Measurements from ENCODE around the gene C19orf73. TPM values are rescaled to one million over a fixed set of nuclear protein-coding genes. Genes with fewer than 3 reads are reported as not detected.
A peak's percentile ranks its signal among the peaks of the same experiment; 100 is the strongest.

C19orf73 gene
- polyA plus RNA-seq, 1 experiment, result 0.36 TPM

DNA sequence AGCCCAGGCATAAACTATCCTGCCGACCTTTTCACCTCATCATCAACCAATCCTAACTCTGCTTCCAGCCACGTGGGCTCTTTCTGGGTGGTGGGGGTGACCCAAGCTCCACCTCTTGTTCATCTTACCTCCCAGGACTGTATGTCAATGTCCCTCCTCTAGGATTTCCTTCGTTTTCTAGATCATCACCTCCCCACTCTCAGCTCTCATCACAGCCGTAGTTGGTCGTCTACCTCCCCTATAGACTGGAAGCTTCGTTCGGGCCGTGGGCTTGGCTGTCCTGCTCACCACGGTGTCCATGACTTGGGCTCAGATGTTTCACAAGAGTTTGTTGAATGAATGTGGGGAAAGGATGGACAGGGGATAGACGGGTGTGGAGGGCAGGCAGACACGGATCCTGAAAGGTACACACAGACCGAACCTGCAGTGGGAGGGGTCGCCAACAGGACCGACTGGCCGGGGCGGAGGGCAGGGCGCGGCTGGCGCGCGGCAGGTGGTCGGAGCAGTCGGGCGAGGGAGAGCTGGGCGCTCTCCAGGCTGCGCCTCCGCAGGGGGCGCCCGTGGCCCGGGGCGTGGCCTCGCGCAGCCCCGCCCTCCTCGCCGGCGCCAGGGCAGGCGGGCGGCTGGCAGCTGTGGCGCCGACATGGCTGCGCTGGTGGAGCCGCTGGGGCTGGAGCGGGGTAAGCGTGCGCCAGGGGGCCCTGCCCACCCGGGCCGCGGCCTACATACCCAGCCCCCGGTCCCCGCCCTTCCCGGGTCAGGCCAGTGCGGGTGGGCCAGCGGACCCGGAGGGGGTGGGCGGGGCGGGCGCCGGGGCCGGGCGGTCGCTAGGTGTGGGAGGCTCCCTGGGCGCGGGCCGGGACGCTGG, 4.9 kb downstream of the C19orf73 start, which contains the start of gene LIN7B:
LIN7B (plus strand) TSS at position 609 of the 868 bp plus-strand sequence; CDS start at position 644, 35 bp downstream.
- no peaks in the 10 kb centered on the region for H3K9me3 ChIP-seq (ENCODE audit: control insufficient read depth, insufficient read depth, low read length)
- ChIA-PET POLR2A (interaction anchor here (0.8 to 1.4 kb wide), 6 partner anchors 11 to 121 kb away, joined by 3 to 7 read pairs (median 4); partner anchors contain the start of genes GYS1 and RUVBL2), CTCF (interaction anchor here (0.6 to 2.7 kb wide), 9 partner anchors 8 to 112 kb away, joined by 3 to 24 read pairs (median 6); no protein-coding TSS in a partner anchor)
- H3K4me3 ChIP-seq (ENCODE audit: low read depth, low read length), result peak within 1 kb of the TSS; percentile 75
- no peaks in the 10 kb centered on the region for H3K27me3 ChIP-seq (ENCODE audit: control insufficient read depth, insufficient read depth, low read length)
- DNase-seq (ENCODE audit: low read depth, low spot score), result no peak
- peak; percentile 36; the same call in 1 of the 2 replicates for TF ChIP-seq CTCF (IDR thresholded peaks at IDR 0.05; ENCODE audit: low read depth, low read length)
- H3K27ac ChIP-seq (ENCODE audit: low read depth, low read length), result peak within 1 kb of the TSS; percentile 21

DNA sequence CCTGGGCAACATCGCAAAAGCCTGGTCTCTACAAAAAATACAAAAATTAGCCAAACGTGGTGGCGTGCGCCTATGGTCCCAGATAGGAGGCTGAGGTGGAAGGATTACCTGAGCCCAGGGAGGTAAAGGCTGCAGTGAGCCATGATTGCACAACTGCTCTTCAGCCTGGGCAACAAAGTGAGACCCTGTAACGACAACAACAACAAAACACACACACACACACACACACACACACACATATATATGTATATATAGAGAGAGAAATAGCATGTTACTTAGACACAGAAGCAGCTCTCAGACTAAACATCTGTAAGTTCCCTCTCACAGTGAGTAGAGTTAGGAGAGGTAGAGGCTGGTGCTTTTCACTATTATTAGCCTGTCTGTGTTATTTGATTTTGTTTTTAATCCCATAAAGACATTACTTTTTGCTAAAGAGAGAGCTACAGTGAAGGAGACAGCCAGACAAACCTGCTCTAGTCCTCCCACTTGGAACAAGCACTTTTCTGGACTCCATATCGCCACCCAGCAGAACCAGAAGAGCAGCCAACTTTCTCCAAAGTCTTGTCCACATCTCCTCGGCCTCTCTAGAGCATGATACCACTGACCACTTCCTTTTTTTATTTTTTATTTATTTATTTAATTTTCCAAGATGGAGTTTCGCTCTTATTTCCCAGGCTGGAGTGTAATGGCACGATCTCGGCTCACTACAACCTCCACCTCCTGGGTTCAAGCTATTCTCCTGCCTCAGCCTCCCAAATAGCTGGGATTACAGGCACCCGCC, 7.5 kb downstream of the C19orf73 start:
- no peak for TF ChIP-seq CTCF (IDR thresholded peaks at IDR 0.05; ENCODE audit: low read depth, low read length)
- no peaks in the 10 kb centered on the region for H3K9me3 ChIP-seq (ENCODE audit: control insufficient read depth, insufficient read depth, low read length)
- H3K27ac ChIP-seq (ENCODE audit: low read depth, low read length), result no peak overlapping the region
- no peaks in the 10 kb centered on the region for H3K27me3 ChIP-seq (ENCODE audit: control insufficient read depth, insufficient read depth, low read length)
- CTCF ChIA-PET, result interaction anchor here (0.9 to 2.3 kb wide), 3 partner anchors 14 to 114 kb away, joined by 3 to 11 read pairs (median 3); no protein-coding TSS in a partner anchor
- H3K4me3 ChIP-seq (ENCODE audit: low read depth, low read length), result no peak overlapping the region
- DNase-seq (ENCODE audit: low read depth, low spot score), result no peak
- POLR2A ChIA-PET, result interaction anchor here (0.5 to 0.6 kb wide), 2 partner anchors 8 to 728 kb away, joined by 3 read pairs; no protein-coding TSS in a partner anchor

GRCh38 chr19:49110567-49110966, 8.4 kb downstream of the C19orf73 start:
- no peak for TF ChIP-seq CTCF (IDR thresholded peaks at IDR 0.05; ENCODE audit: low read depth, low read length)
- ChIA-PET CTCF (interaction anchor here (0.9 to 2.3 kb wide), 2 partner anchors 13 to 88 kb away, joined by 3 to 11 read pairs; no protein-coding TSS in a partner anchor), POLR2A (no interaction called here)
- no peak for DNase-seq (ENCODE audit: low read depth, low spot score)
- H3K9me3 ChIP-seq (ENCODE audit: control insufficient read depth, insufficient read depth, low read length), result no peaks in the 10 kb centered on the region
- no peak overlapping the region for H3K4me3 ChIP-seq (ENCODE audit: low read depth, low read length)
- no peak overlapping the region for H3K27ac ChIP-seq (ENCODE audit: low read depth, low read length)
- no peaks in the 10 kb centered on the region for H3K27me3 ChIP-seq (ENCODE audit: control insufficient read depth, insufficient read depth, low read length)

- H3K27me3 ChIP-seq (ENCODE audit: control insufficient read depth, insufficient read depth, low read length), result no peaks in the 10 kb centered on the region
- POLR2A ChIA-PET, result interaction anchor here (0.6 kb wide), 2 partner anchors 22 to 156 kb away, joined by 3 read pairs; no protein-coding TSS in a partner anchor
- no peak for TF ChIP-seq CTCF (IDR thresholded peaks at IDR 0.05; ENCODE audit: low read depth, low read length)
- no peaks in the 10 kb centered on the region for H3K9me3 ChIP-seq (ENCODE audit: control insufficient read depth, insufficient read depth, low read length)
- no peak overlapping the region for H3K4me3 ChIP-seq (ENCODE audit: low read depth, low read length)
- DNase-seq (ENCODE audit: low read depth, low spot score), result no peak
- CTCF ChIA-PET, result interaction anchor here (1.4 to 2.3 kb wide), 2 partner anchors 12 kb away, joined by 5 to 11 read pairs; no protein-coding TSS in a partner anchor
- H3K27ac ChIP-seq (ENCODE audit: low read depth, low read length), result no peak overlapping the region
Observed at GRCh38 chr19:49109569-49110233, 9.2 kb downstream of the C19orf73 start.

Data from AG04450 (cell line).